SHP77 treated with DMSO at 0.1 percent for 48 hours (cell line): ENCODE measurements around the gene C1QTNF2.

Experiments
- DNase-seq: peaks from one replicate; lab custom pipeline; 2025; lab: John Stamatoyannopoulos, UW

C1QTNF2 gene

DNA sequence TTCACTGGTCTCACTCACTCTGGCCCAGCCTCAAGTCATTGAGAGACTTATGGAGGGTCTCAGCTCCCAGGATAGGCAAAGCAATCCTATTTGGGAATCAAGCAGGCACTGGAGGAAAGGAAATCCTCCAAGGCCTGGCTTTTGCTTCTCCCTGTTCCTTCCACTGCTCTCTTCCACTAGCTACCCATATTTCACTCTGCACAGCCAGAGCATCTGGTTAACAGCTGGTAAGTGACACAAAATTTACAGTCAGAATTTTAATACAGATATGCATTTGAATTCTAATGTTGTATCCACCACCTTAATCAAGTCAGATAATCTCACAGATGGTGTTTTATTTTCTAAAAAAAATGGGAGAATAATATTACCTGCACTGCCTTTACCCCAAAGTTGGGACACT is 868 bp upstream of the C1QTNF2 start:
- no peak for DNase-seq

DNA sequence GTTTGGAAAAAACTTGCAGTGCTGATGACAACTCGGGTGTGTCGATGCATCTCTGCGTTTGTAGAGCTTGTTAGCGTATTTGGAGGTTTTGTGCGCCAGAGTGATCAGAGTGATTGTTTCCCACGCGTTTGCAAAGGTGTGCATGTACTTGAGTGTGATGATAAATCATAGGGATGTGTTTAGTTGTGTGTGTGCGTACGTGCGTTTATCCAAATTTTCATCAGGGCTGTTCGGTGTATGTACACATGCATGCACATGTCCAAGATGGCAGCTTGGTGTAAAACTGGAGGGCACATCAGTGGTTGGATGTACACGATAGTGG is 248 bp upstream of the C1QTNF2 start:
- DNase-seq, result no peak

DNA sequence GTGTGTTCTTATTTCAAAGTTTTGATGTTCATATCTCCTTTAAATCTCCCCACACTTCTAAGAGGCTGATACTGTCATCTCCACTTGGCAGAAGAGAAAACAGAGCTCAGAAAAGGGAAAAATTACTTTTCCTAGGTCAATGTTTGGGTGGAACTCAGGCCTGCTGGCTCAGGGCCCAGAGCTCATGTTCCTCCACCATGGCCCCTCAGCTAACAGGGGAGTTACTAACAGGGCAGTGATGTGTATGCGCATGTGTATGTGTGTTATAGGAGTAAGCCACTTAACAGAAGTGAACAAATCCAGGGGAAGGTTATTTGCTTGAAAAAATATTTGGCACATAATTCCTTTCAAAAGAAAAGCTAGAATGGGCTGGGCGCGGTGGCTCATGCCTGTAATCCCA is 2.5 kb downstream of the C1QTNF2 start:
- DNase-seq, result no peak

DNA sequence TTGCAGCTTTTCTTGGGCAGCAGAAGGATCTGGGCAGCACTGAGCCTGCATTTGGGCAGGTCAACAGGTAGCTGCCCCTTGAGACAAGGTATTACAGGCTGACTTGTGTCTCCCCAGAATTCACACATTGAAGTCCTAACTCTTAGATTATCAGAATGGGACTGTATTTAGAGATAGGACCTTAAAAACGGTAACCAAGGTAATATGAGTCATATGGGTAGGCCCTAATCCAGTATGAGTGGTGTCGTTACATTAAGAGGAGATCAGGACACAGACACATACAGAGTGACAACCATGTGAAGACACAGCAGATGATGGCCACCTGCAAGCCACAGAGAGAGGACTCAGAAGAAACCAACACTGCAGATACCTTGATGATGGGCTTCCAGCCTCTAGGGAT is 3.2 kb downstream of the C1QTNF2 start:
- DNase-seq, result no peak

DNA sequence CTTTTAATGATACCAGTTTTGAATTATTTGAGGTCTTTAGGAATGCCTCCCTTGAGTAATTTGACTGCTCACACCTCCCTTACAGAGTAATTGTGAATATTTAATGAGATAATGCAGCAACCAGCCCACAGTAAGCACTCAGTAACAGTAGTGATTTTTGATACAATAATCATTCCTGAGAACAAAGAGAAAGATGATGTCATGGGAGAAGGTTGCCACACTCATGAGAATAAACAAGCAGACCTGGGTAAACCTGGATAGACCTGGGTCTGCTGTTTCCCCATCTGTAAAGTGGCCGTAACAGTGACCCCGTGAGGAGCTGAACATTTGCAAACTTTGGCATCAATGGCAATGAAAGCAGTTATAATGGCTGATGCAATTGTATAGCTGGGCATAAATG is 4.2 kb downstream of the C1QTNF2 start:
- no peak for DNase-seq

DNA sequence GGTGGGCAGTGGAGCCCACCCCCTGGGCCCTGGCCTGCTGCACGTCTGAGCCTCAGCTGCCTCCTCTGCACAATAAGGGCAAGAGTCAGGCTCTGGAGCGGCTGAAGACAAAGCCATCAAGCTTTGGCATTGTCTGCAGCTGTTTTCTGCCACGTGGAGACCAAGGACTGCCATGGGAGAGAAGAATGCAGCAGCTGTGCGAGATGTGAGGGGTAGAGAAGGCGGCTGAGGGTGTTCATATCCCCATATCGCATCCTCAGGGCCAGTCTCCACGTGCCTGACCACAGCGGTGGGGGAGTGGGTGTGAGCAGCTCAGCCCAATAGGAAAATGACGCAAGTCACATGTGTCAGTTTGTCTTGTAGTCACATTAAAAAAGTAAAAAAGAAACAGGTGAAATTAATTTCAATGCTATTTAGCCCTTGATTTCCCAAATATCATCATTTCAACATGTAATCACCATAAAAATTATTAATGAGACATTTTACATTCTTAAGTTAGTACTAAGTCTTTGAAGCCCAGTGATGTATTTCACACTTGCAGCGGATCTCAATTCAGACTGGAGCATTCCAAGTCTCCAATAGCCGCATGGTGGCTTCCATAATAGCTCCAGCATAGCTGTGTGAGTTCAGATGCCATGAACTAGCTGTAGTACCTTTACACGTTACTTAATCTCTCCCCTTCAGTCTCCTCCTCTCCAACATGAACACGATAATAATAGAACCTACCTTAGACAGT is 6.6 kb downstream of the C1QTNF2 start:
- no peak for DNase-seq

DNA sequence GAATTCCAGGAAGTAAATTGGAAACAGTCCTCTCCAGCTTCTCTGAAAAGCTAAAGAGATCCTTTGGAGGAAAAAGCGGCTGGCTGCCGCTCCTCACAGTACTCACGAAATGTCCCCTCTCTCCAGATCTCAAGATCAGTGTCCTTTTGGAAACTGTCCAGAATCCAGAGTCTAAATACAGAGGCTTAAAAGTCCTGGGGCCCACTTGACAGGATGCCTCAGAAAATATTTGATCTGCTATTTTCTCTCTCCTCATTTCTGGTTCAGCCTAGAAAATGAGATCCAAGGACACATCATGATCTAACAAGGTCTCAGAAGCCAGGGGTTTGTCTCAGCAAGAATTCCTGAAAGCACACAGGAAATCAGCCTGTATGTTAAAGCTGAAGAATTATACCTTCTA is 7.2 kb downstream of the C1QTNF2 start:
- DNase-seq, result no peak

DNA sequence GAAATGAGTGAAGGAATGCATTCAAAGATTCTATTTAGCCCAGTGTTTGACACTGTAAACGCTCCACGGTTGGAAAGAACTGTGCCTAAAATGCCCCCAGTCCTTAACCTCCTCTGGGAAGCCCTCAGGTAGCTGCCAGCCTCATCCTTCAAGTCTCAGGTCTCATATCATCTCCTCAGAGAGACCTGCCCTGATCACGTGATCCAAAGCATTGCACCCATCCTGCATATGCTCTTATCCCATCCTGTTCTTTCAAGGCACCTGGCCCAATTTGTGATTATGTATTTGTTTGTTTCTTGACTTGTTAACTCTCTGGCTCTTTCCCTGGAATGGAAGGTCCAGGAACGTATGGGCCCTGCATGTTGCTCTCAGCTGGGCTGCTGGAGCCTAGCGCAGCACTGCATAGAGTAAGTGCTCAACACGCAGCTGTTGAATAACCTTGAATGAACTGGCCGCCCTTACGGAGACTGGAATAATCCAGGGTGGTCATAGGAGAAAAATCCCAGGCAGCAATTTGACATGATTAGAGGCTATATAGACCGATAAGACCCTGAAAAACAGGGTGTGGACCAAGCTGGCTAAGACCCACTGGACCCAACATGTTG is 8.7 kb downstream of the C1QTNF2 start:
- no peak for DNase-seq

DNA sequence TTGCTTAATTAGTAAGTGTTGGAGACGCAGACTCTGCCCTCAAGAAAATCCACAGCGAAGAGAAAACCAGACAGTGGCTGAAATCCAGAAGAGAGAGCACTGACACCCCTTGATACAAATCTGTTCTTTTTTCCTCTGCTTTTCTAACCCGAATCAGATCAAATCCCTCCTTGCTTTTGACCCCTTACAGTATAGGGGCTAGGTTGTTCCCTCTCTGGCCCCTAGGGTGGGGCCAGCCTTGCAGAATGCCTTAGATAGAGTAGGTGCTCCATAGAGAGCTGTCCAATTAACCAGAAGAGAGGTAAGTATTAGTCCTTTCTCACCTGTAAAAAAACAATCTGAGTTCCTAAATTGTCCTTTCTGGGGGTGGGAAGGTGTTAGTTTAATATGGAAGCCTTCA is 10.1 kb downstream of the C1QTNF2 start:
- no peak for DNase-seq

DNA sequence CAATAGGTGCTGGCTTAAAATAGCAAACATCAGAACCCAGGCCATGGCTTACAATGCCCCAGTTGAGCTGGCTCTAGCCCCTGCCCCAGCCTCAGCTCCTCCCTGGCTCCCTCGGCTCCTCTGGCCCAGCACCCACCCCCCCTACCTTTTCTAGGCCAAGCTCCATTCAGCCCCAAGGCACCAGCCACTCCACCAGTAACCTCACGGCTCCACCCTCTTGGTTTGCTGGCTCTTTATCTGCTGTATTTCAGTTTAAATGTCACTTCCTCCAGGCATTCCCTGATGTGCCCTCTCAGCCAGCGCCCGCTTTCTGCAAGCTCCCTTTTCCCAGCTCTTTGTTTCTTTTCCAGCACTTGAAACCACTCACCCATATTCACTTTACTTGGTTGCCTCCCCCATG is 10.6 kb downstream of the C1QTNF2 start:
- no peak for DNase-seq

DNA sequence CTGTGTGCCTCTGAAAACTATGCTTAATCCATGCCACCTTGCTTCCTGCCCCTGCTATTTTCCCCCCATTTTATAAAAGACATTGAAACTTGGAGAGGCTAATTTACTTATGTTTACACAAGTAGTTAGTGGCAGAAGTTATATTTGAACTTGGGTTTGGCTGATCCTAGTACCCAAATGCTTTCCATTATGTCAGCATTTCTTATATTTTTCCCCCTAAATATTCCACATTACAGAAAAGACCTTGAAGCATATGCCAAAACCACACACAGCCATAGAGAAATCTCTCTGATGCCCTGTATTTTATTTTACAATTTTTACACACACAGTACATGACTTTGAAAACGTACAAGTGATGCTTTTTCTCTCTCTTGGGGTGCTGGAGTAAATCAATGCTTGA is 11.2 kb downstream of the C1QTNF2 start:
- no peak for DNase-seq

DNA sequence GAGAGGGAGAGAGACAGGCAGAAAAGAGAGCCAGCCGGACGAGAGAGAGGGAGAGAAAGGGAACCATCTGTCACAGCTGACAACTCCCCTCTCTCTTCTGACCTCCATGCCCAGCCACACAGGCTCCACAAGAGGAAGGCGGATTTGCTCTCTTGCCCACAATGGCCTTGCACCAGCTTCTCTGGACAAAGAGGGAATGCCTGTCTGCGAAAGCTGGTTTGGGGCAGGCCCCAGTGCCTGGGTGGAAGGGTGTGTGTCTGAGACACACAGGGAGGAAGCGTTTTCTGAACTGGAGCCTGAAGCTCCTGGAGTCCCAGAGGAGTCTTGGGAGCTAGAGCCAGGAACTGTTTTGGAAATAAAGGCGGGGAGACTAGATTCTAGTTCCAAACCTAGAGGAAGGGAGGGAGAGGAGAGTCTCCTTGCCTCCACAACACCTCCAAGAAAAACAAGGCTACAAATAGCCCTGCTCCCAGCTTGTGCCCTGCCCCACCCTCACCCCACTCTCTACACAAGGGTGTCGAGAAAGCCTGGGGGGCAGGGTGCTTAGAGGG is 12.5 kb downstream of the C1QTNF2 start:
- DNase-seq, result no peak

DNA sequence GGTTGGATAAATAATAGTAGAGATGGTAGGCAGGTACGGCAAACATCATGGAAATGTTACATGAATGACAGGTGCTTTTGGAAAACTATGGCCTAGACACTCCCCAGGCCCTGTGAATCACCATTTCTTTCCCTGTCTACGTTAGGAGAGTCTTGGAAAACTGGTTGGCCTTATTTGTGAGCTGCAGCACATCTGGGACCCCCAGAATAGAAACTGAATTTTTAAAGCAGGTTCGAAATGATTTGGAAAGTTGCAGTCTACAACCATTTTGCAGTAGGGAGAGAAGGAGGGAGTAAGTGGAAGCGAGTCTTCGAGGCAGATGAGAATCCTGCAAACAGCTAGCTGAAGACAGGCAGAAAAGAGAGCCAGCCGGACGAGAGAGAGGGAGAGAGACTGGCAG is 13.0 kb downstream of the C1QTNF2 start:
- DNase-seq, result no peak

DNA sequence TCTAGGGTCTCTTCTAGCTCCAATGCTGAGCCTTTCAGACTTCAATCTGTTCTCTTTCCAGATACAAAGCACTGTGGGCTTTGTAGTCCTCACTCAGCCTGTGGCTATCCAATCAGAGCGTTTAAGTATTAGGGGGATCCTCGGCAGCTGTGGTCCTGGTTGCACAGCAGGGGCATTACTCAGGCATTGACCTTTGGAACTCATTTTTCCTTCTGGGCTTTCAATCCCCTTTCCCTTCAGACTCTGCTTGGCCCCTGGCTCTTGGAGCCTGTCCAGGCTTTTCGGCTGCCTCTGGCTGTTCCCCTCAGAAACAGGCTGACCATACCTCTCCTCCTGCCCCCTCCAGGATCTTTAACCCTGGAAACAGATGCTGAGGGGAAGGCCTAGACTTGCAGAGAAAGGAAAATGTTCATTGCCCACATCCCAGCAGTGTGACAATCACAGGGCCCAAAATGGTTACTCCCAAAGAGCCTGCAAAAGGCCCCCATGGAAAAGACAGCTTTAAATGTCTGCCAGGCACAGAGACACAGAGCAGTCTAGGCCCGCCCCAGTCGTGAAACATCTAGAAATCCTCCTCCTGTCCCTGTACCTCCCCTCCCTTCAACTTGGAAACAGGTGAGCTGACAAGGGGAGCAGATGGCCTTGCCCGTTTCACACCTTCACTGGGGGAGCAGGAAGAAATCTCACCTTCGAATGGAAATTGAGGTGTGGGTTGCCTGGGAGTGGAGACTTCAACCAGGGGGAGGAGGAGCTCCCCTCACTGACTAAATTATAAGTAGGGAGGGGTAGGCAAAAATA is 13.7 kb downstream of the C1QTNF2 start:
- DNase-seq, result no peak

DNA sequence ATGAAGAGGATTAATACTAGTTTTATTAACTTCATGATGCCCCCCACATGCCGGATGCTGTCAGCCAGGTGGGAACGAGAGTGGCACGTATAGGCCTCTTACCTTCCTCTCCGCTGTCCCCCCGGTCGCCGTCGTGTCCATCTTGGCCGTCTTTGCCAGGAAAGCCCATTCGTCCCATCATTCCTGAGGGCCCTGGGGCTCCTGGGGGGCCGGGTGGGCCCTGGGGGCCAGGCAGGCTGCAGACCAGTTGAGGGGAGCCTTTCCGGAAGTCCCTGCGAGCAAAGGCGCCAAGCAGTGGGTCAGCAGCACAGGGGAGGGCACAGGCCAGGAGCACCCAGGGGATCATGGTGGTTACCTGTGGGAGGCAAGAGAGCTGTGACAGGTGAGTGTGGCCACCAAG is 15.8 kb downstream of the C1QTNF2 start:
- DNase-seq, result no peak

DNA sequence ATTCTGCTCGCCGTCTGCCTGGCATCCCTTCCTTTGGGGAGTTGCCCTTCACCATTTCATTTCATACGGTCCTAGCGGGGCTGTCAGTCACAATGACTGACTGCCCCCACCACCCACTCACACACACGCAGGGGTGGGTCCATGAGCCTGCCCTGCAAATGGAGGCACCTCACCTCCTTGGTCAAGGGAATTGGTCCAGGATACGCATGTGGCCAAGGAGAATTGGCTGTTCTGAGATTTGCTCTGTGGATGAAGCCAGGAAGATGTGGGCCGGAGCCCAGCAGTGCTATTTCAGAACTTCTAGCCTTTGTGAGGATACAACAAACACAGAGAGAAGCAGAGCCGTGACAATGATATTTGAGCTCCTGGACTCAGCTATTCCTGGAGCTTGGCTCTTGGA is 17.0 kb downstream of the C1QTNF2 start:
- no peak for DNase-seq

DNA sequence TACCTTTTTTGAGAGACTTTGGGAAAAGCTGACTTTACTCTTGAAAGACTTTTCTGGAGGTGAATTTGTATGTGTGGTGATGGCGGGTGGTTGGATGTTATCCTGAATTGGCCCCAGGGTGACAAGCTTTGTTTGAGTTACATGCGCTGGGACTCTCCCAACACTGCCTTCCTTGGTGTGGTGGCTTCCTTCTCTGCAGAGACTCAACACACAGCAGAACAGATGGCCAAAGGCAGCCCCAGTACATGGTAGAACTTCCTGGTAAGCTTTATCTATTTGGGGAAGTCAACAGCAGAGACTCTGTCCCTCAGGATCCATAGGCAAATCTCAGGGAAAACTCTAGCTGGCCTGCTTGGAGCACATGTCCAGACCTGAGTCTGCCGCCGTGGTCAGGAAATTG is 18.1 kb downstream of the C1QTNF2 start:
- DNase-seq, result no peak

DNA sequence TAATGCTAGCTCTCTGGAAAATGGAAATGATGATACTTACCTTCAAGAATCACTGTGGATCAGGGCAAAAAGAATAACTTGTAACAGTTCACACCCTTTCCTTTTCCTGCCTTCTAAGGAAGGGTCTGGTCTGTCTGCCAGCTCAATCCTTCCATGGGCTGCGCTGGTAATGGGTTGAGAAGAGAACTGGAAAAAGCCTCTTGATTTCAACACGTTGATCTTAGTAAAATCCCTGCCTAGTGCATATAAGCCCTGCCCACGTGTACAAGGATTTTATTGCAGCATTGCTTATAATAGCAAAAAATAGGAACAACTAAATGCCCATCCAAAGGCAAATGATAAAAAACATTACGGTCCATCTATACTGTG is 20.5 kb downstream of the C1QTNF2 start:
- no peak for DNase-seq

DNA sequence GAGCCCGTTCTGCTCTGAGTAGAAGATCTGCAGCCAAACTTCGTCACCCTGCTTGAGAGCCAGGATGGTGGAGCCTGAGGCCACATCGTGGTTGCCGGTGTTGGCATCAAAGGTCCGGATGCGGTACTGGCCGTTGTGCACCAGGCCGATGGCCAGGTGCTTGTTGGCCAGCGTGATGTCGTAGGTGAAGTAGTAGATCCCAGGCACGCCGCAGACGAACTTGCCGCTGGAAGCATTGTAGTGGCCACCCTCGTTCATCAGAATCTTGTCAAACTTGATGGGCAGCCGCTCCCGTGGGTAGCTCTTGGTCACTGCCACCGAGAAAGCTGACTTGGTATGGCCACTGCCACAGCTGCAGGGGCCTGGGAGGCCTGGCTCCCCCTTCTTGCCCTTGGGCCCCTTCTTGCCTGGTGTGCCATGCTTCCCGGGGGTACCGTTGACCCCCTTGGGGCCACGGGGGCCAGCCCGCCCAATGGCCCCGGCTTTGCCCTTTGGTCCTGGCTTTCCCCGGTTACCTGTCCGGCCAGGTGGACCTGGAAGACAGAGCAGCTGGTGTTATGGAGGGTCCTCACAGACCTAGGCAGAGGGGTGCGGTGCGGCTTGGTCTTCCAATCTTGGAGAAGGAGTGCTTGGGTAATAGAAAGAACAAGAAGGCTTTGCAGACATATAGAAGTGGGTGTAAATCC is 21.0 kb downstream of the C1QTNF2 start:
- DNase-seq, result no peak

DNA sequence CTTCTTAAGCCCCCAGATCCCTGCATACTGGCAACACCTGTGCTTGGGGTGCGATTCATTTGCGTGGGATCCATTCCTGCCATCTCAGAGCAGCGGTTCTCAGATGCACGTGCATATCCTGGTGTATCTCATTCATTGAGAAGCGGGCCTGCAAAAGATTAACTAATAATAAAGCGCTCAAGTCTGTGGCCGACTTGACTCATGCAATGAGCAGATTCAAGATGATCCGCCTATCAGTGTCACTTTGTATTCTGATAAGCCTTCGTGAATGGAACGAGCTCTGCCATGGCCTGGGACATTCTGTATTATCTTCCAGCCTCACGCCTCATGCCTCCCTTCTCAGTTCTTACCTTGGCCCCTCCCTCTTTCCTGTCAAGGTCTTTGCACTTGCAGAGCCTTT is 22.3 kb downstream of the C1QTNF2 start:
- DNase-seq, result no peak

DNA sequence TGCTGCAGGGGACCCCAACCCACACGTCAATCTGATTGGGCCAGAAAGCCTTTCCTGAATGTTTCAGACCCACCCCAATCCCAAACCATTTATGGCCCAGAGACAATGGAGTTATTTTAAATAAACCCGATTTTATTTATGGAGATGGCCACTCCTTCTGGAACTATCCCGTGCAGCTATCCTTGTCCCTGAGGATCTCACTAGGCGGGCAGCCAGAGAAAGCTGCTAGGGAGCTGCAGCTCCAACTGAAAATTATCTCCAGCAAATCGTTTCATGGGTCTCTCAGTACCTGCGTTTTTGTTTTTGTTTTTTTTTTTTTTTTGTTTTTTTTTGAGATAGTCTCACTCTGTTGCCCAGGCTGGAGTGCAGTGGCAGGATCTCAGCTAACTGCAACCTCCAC is 23.0 kb downstream of the C1QTNF2 start:
- no peak for DNase-seq

DNA sequence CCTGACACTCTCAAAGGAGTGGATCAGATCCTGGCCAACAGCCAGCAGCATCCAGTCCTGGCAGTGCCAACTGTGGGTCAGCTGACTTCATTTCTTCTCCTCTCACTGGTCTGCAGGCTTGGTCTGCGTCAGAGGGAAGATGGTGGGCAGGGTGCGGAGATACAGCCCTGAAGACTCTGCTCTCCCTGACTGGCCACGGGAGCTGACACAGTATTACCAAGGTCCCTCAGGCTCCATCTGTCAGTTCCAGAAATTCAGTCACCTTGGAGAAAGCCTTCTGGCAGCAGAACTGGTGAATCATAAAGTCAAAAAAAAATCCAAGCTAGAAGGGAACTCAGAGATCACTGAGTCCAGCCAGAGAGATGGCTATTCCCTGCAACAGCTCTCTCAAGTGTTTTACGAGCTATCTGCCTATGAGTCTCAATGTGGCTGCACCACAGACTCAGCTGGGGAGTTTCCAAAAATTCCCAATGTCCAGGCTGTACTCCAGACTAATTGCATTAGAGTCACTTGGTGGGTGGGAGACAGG is 27.9 kb downstream of the C1QTNF2 start:
- DNase-seq, result no peak
